IMR-90 (cell line): ENCODE results near the gene SELENOP. TPM values are rescaled to one million over a fixed set of nuclear protein-coding genes. Genes with fewer than 3 reads are reported as not detected.

Source experiments
- ATAC-seq: fragments of 200-7000 bp; cut with Tn5 transposase; 2 replicates; pipeline ENCODE4 v1.9.1; 2020; ENCODE audit warnings: low read depth, mild to moderate bottlenecking, moderate library complexity
- BruUV-seq: library from RNA; stranded (reverse); fragments of 400-500 nt; replicated peaks from 2 replicates; lab custom pipeline; 2021; lab: Mats Ljungman, UMichigan
- CTCF ChIA-PET: fragments of 300-600 bp; formaldehyde crosslinking; extraction: SDS; loops from one replicate; lab custom pipeline; 2021; ENCODE audit warnings: antibody characterized with exemption; lab: Yijun Ruan, JAX
- POLR2A ChIA-PET: fragments of 300-600 bp; sonication (Branson Sonifier 250); formaldehyde crosslinking; loops from one replicate; lab custom pipeline; 2022; ENCODE audit warnings: antibody characterized with exemption; ENCODE audit not compliant: unreplicated experiment; lab: Charles Lee
- DNase-seq: peaks from one replicate; pipeline ENCODE4 v3.0.0; 2013
- H2AFZ ChIP-seq: replicated peaks from 2 replicates; pipeline ENCODE3; 2013; ENCODE audit warnings: low read length, mild to moderate bottlenecking; ENCODE audit not compliant: poor library complexity
- H2AK5ac ChIP-seq: 2 replicates; pipeline ENCODE4 v1.6.1; 2013; ENCODE audit warnings: low read depth, low read length, inconsistent platforms
- H2AK9ac ChIP-seq: replicated peaks from 2 replicates; pipeline ENCODE3; 2013; ENCODE audit warnings: mild to moderate bottlenecking, low read depth, low read length, moderate library complexity; ENCODE audit not compliant: poor library complexity
- H2BK120ac ChIP-seq: 2 replicates; pipeline ENCODE4 v1.6.1; 2013; ENCODE audit warnings: low read depth, low read length, inconsistent platforms
- H2BK15ac ChIP-seq: 3 replicates; pipeline ENCODE4 v1.6.1; 2013; ENCODE audit warnings: low read depth, low read length, inconsistent platforms
- H2BK20ac ChIP-seq: 2 replicates; pipeline ENCODE4 v1.6.1; 2013; ENCODE audit warnings: low read depth, mild to moderate bottlenecking, inconsistent platforms, low read length, moderate library complexity
- H2BK5ac ChIP-seq: 2 replicates; pipeline ENCODE4 v1.6.1; 2013; ENCODE audit warnings: mild to moderate bottlenecking, low read depth, low read length, inconsistent platforms; ENCODE audit not compliant: poor library complexity, severe bottlenecking
- H3K14ac ChIP-seq: replicated peaks from 2 replicates; pipeline ENCODE4 v1.6.1; 2013; ENCODE audit warnings: low read depth, low read length, inconsistent platforms
- H3K18ac ChIP-seq: 2 replicates; pipeline ENCODE4 v1.6.1; 2013; ENCODE audit warnings: low read depth, low read length, control low read depth
- H3K23ac ChIP-seq: 2 replicates; pipeline ENCODE4 v1.6.1; 2013; ENCODE audit warnings: low read depth, low read length, inconsistent platforms
- H3K27ac ChIP-seq: 2 replicates; pipeline ENCODE4 v1.5.1; 2013; ENCODE audit warnings: mild to moderate bottlenecking, control low read depth, low read length; ENCODE audit not compliant: insufficient read depth
- H3K27me3 ChIP-seq: 2 replicates; pipeline ENCODE4 v1.6.1; 2013; ENCODE audit warnings: low read length; ENCODE audit not compliant: control insufficient read depth, insufficient read depth
- H3K36me3 ChIP-seq: 2 replicates; pipeline ENCODE4 v1.6.1; 2013; ENCODE audit warnings: low read length, mixed read lengths; ENCODE audit not compliant: control insufficient read depth, insufficient read depth
- H3K4ac ChIP-seq: 2 replicates; pipeline ENCODE4 v1.6.1; 2013; ENCODE audit warnings: low read depth, low read length, inconsistent platforms
- H3K4me1 ChIP-seq: 2 replicates; pipeline ENCODE4 v1.6.1; 2013; ENCODE audit warnings: low read length, mixed read lengths; ENCODE audit not compliant: control insufficient read depth, insufficient read depth
- H3K4me2 ChIP-seq: 2 replicates; pipeline ENCODE4 v1.6.1; 2013; ENCODE audit warnings: low read depth, mild to moderate bottlenecking, control low read depth, low read length, moderate library complexity
- H3K4me3 ChIP-seq: 2 replicates; pipeline ENCODE4 v1.5.1; 2013; ENCODE audit warnings: low read depth, mild to moderate bottlenecking, control low read depth, low read length, moderate library complexity; ENCODE audit not compliant: insufficient read depth
- H3K56ac ChIP-seq: 2 replicates; pipeline ENCODE4 v1.6.1; 2013; ENCODE audit warnings: low read length, inconsistent platforms; ENCODE audit not compliant: insufficient read depth; ENCODE audit errors: extremely low read depth
- H3K79me1 ChIP-seq, 2 experiments: 2 replicates each; pipeline ENCODE4 v1.6.1; 2013; ENCODE audit warnings: low read length in 2 of 2, inconsistent platforms in 1 of 2, low read depth in 1 of 2
- H3K9ac ChIP-seq: 2 replicates; pipeline ENCODE4 v1.6.1; 2013; ENCODE audit warnings: low read depth, low read length, control low read depth
- H3K9me1 ChIP-seq: 2 replicates; pipeline ENCODE4 v1.6.1; 2013; ENCODE audit warnings: low read length, inconsistent platforms; ENCODE audit not compliant: insufficient read depth
- H3K9me3 ChIP-seq: 2 replicates; pipeline ENCODE4 v1.6.1; 2013; ENCODE audit warnings: low read length; ENCODE audit not compliant: control insufficient read depth, insufficient read depth
- H4K20me1 ChIP-seq: 2 replicates; pipeline ENCODE4 v1.6.1; 2013; ENCODE audit warnings: low read length, inconsistent platforms; ENCODE audit not compliant: insufficient read depth
- H4K5ac ChIP-seq: 2 replicates; pipeline ENCODE4 v1.6.1; 2013; ENCODE audit warnings: mild to moderate bottlenecking, low read depth, low read length, control low read depth
- H4K8ac ChIP-seq, 2 experiments: 2 replicates each; pipeline ENCODE4 v1.6.1; 2013; ENCODE audit warnings: low read depth in 2 of 2, low read length in 2 of 2, control low read depth in 1 of 2, inconsistent platforms in 1 of 2
- H4K91ac ChIP-seq: 2 replicates; pipeline ENCODE4 v1.6.1; 2013; ENCODE audit warnings: low read depth, low read length, inconsistent platforms; ENCODE audit not compliant: insufficient read depth
- BHLHE40 ChIP-seq: fragments of 150-350 bp; IDR thresholded peaks from 2 replicates; pipeline ENCODE4 v1.6.1; 2016; ENCODE audit warnings: mild to moderate bottlenecking, low read depth, low read length
- CEBPB ChIP-seq: IDR thresholded peaks from 2 replicates; pipeline ENCODE4 v1.6.1; 2012; ENCODE audit warnings: low read depth, low read length, improper control_type of control experiment
- CHD1 ChIP-seq: IDR thresholded peaks from 2 replicates; pipeline ENCODE4 v1.6.1; 2012; ENCODE audit warnings: low read depth, low read length, improper control_type of control experiment
- CTCF ChIP-seq: conservative IDR thresholded peaks from 2 replicates; pipeline ENCODE4 v1.5.1; 2012; ENCODE audit warnings: mild to moderate bottlenecking, low read depth, low read length, improper control_type of control experiment
- ELK1 ChIP-seq: fragments of 150-350 bp; IDR thresholded peaks from 2 replicates; pipeline ENCODE4 v1.6.1; 2016; ENCODE audit warnings: low read depth, mild to moderate bottlenecking, low read length, moderate library complexity, borderline replicate concordance
- FOS ChIP-seq: fragments of 150-350 bp; IDR thresholded peaks from 2 replicates; pipeline ENCODE4 v1.6.1; 2016; ENCODE audit warnings: low read depth, low read length
- MAFK ChIP-seq: IDR thresholded peaks from 2 replicates; pipeline ENCODE4 v1.6.1; 2012; ENCODE audit warnings: low read depth, low read length, improper control_type of control experiment
- MXI1 ChIP-seq: IDR thresholded peaks from 2 replicates; pipeline ENCODE4 v1.6.1; 2012; ENCODE audit warnings: low read depth, mild to moderate bottlenecking, low read length, moderate library complexity, borderline replicate concordance
- NFE2L2 ChIP-seq: fragments of 150-350 bp; IDR thresholded peaks from 2 replicates; pipeline ENCODE4 v1.6.1; 2016; ENCODE audit warnings: low read depth, mild to moderate bottlenecking, low read length
- POLR2A ChIP-seq: IDR thresholded peaks from 2 replicates; pipeline ENCODE4 v1.6.1; 2012; ENCODE audit warnings: mild to moderate bottlenecking, low read depth, low read length
- RAD21 ChIP-seq: IDR thresholded peaks from 2 replicates; pipeline ENCODE4 v1.6.1; 2012; ENCODE audit warnings: low read length, improper control_type of control experiment
- RCOR1 ChIP-seq: IDR thresholded peaks from 2 replicates; pipeline ENCODE4 v1.6.1; 2012; ENCODE audit warnings: mild to moderate bottlenecking, low read length, improper control_type of control experiment; ENCODE audit not compliant: insufficient replicate concordance
- RFX5 ChIP-seq: IDR thresholded peaks from 2 replicates; pipeline ENCODE4 v1.8.0; 2012; ENCODE audit warnings: low read depth, mild to moderate bottlenecking, low read length, moderate library complexity
- SMC3 ChIP-seq: fragments of 150-350 bp; IDR thresholded peaks from 2 replicates; pipeline ENCODE4 v1.6.1; 2016; ENCODE audit warnings: low read depth, mild to moderate bottlenecking, antibody characterized with exemption, low read length, moderate library complexity
- USF2 ChIP-seq: fragments of 150-350 bp; IDR thresholded peaks from 2 replicates; pipeline ENCODE4 v1.6.1; 2017; ENCODE audit warnings: mild to moderate bottlenecking, antibody characterized with exemption, low read length, low read depth
- WGBS, 2 experiments: methylation state at CpG; one replicate each; pipeline versions ENCODE4 v1.1.5 to v1.1.7; 2013; ENCODE audit warnings: missing lambda C conversion rate in 2 of 2; ENCODE audit not compliant: insufficient read length in 1 of 2; ENCODE audit errors: extremely low coverage in 2 of 2; 5-methylcytosine and 5-hydroxymethylcytosine counted together
- dilution Hi-C: fragments of 300-500 bp; cut with HindIII; formaldehyde crosslinking; loops from one replicate; pipeline ENCODE4 v1.14.3; 2018; ENCODE audit warnings: low sequenced_read_pairs; ENCODE audit not compliant: unreplicated experiment
- in situ Hi-C: fragments of 300-500 bp; cut with MboI; formaldehyde crosslinking; loops from 3 replicates; pipeline ENCODE4 v1.14.3; 2019; ENCODE audit warnings: low sequenced_read_pairs, inconsistent platforms, mixed read lengths
- intact Hi-C: fragments of 100-400 bp; cut with micrococcal nuclease; formaldehyde crosslinking; loops from 2 replicates; pipeline ENCODE4 v1.10.0; 2022
- polyA plus RNA-seq, 3 experiments: library from polyadenylated mRNA; depleted of rRNA; stranded (reverse); fragments of >200 nt; gene quantifications; 2 replicates each; pipeline ENCODE4 v1.2.3, GENCODE V29; 2012; ENCODE audit warnings: low replicate concordance in 1 of 3
- total RNA-seq: library from RNA; depleted of rRNA; stranded (reverse); fragments of >200 nt; gene quantifications from 2 replicates; pipeline ENCODE4 v1.2.3, GENCODE V29; 2012

SELENOP gene
- total and polyA plus RNA-seq, 2 of the 4 experiments (the other 2 are of a cell fraction): 0.55 to 1.1 TPM

- Histone ChIP-seq H2BK120ac (no peak overlapping the region), H4K8ac (no peak overlapping the region), H3K36me3 (no peaks in the 10 kb centered on the region), H2AK5ac (no peak overlapping the region), H3K79me1 (no peaks in the 10 kb centered on the region), H3K4ac (no peak overlapping the region), H3K4me2 (no peak overlapping the region), H2AK9ac (no peak overlapping the region), H3K27me3 (no peaks in the 10 kb centered on the region), H2BK20ac (no peak overlapping the region), H3K14ac (no peak overlapping the region), H4K91ac (no peak overlapping the region), H3K9ac (no peak overlapping the region), H3K9me3 (no peaks in the 10 kb centered on the region), H2AFZ (no peak overlapping the region), H3K56ac (no peak overlapping the region), H3K4me3 (no peak overlapping the region), H4K5ac (no peak overlapping the region), H3K27ac (no peak overlapping the region), H3K23ac (no peak overlapping the region), H3K18ac (no peak overlapping the region), H2BK15ac (no peak overlapping the region), H4K20me1 (no peaks in the 10 kb centered on the region), H2BK5ac (no peak overlapping the region), H3K4me1 (no peaks in the 10 kb centered on the region), H3K9me1 (no peaks in the 10 kb centered on the region)
- TF ChIP-seq CHD1 (no peak), ELK1 (no peak), RFX5 (no peak), USF2 (no peak), FOS (no peak), POLR2A (no peak), NFE2L2 (no peak), SMC3 (no peak), CTCF (no peak), MAFK (no peak), RAD21 (no peak), BHLHE40 (no peak), MXI1 (no peak), RCOR1 (no peak), CEBPB (no peak)
- intact Hi-C loops: no loop called here
- no CpG with 5 or more reads among the region's 9 CpGs for WGBS, 2 experiments
- CTCF ChIA-PET: no interaction called here
- ATAC-seq (no peak), DNase-seq (no peak)
- in situ Hi-C loops: no loop called here
- BruUV-seq: no TSS peak
- POLR2A ChIA-PET: no interaction called here
- dilution Hi-C loops: no loop called here
Observed at GRCh38 chr5:42799668-42800114, 12.0 kb downstream of the SELENOP start.
